ENCODE results near the gene RTN4RL2. TPM values are rescaled to one million over a fixed set of nuclear protein-coding genes. Genes with fewer than 3 reads are reported as not detected.

The RTN4RL2 gene
- total and polyA plus RNA-seq, 9 of the 15 experiments (the other 6 are each of a cell fraction or from before 2014, with no cell fraction given), result 0.06 to 1.9 (median 0.34) TPM; not detected in 4

DNA sequence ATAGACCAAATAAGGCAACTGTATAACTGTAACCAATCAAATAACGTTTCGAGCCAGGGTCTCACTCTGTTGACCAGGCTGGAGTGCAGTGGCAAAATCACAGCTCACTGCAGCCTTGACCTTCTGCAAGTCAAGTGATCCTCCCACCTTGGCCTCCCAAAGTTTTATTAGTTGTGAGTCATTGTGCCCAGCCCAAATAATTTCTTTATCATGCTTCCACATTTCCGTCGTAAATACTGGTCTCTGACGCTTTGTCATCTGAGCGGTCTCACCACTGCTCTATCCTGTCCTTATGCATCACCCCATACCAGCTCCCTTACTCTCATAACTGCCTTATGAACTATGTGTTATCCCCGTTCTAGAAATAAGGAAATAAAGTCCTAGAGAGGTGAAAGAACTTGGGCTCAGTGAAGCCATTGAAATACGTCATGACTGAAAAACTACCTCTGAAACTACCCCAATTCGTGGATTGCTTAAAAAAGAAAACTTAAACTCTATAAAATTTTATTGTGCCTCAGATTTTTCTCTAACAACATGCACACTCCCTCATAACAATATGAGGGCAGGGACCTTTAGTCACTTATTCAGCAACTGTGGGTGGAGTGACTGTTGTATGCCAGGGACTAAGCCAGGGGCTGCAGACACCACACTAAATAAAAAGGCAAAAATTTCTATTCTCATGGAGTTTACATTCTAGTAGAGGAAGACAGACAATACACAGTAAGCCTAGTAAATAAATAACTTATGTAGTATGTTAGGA, 15.8 kb upstream of the RTN4RL2 start:
- no peaks in the 10 kb centered on the region; a peak in 1 of 5 replicates for H3K27me3 ChIP-seq (ENCODE audit: control insufficient read depth in 2 of 2, insufficient read depth in 2 of 2, low read length in 2 of 2)
- no peaks in the 10 kb centered on the region for H3K9me3 ChIP-seq (replicated peaks; ENCODE audit: control insufficient read depth, insufficient read depth, low read depth, low read length)
- intact Hi-C loops (cut with micrococcal nuclease), result no loop called here
- no peaks in the 10 kb centered on the region for H4K20me1 ChIP-seq (replicated peaks; ENCODE audit: control insufficient read depth, insufficient read depth, low read length)
- H2AFZ ChIP-seq (ENCODE audit: low read depth, low read length), result no peak overlapping the region
- H3K4me3 ChIP-seq, result no peak overlapping the region
- no peaks in the 10 kb centered on the region for H3K36me3 ChIP-seq (ENCODE audit: control insufficient read depth, insufficient read depth, low read length)
- WGBS (ENCODE audit: insufficient coverage, low coverage, missing lambda C conversion rate), result 18% methylated on average over 9 of the region's 9 CpGs
- CTCF ChIA-PET (ENCODE audit: low intra/inter-chr PET ratio), result no interaction called here
- no peak overlapping the region for H3K27ac ChIP-seq (ENCODE audit: extremely low read depth, low read depth, low read length)
- POLR2A ChIA-PET, result interaction anchor here (2.2 kb wide), 1 partner anchor 14 kb away, joined by 8 read pairs; no protein-coding TSS in a partner anchor
- ATAC-seq (peak; percentile 58), DNase-seq (ENCODE audit: extremely low read depth in 1 of 4, low spot score in 3 of 4) (peak in 2 of 4 experiments; percentile 47 to 55), FAIRE-seq (peak; percentile 65)
- in situ Hi-C loops (cut with MboI), result no loop called here
- H3K4me1 ChIP-seq (replicated peaks in 1 of 2; ENCODE audit: control insufficient read depth in 2 of 2, insufficient read depth in 2 of 2, low read length in 2 of 2), result peaks cover 0 to 7% of the 10 kb centered on the region in 2 experiments; a peak in 3 of 5 replicates
- no peak overlapping the region for H3K4me2 ChIP-seq (ENCODE audit: insufficient read depth, low read length)
- no peaks in the 10 kb centered on the region for H3K79me2 ChIP-seq (ENCODE audit: control insufficient read depth, insufficient read depth, low read length)
- BruUV-seq (replicated peaks), result no TSS peak
- H3K9me1 ChIP-seq (ENCODE audit: control insufficient read depth, insufficient read depth, low read length), result no peaks in the 10 kb centered on the region
- H3K9ac ChIP-seq (ENCODE audit: insufficient read depth in 1 of 2, low read depth in 2 of 2, low read length in 2 of 2), result no peak overlapping the region
- peak; percentile 58; the same call in 1 of the 2 replicates for TF ChIP-seq TEAD4 (IDR thresholded peaks at IDR 0.05; ENCODE audit: low read length)
- TF ChIP-seq TEAD4 (CRISPR knock-in tag; IDR thresholded peaks at IDR 0.05; ENCODE audit: borderline replicate concordance), result no peak
- TF ChIP-seq JUND (IDR thresholded peaks at IDR 0.05; ENCODE audit: borderline replicate concordance, low read depth, low read length), result peak; percentile 62; the same call in 1 of the 2 replicates
- TF ChIP-seq JUND (tag; IDR thresholded peaks at IDR 0.05; ENCODE audit: borderline replicate concordance, low read depth, low read length), result 0 out of 3 replicates have a peak, but pooled peaks have one; percentile 50
- TF ChIP-seq TAL1 (IDR thresholded peaks at IDR 0.05), result peak; percentile 14; the same call in 1 of the 2 replicates
- TF ChIP-seq STAT5A (IDR thresholded peaks at IDR 0.05; ENCODE audit: borderline replicate concordance, low read length), result 0 out of 2 replicates have a peak, but pooled peaks have one; percentile 23
- TF ChIP-seq DACH1 (IDR thresholded peaks at IDR 0.05; ENCODE audit: partially characterized antibody), result peak; percentile 34
- TF ChIP-seq ARID1B (IDR thresholded peaks at IDR 0.05), result peak; percentile 61
- peak; percentile 29 for TF ChIP-seq ZNF121 (CRISPR knock-in tag; conservative IDR thresholded peaks at IDR 0.05)
- no peak for TF ChIP-seq CREB3L1 (IDR thresholded peaks at IDR 0.05; ENCODE audit: borderline replicate concordance, low read depth)
- TF ChIP-seq ZNF197 (CRISPR knock-in tag; IDR thresholded peaks at IDR 0.05; ENCODE audit: low read depth), result no peak
- TF ChIP-seq CBFA2T2 (conservative IDR thresholded peaks at IDR 0.05), result peak; percentile 50
- TF ChIP-seq RCOR1 (IDR thresholded peaks at IDR 0.05; ENCODE audit: borderline replicate concordance in 1 of 2, low read depth in 2 of 2, low read length in 2 of 2), result peak; percentile 14 to 80; a peak in 2 of 4 replicates
- no peak for TF ChIP-seq NFE2 (IDR thresholded peaks at IDR 0.05; ENCODE audit: low read depth)
- no peak for TF ChIP-seq MAFF (IDR thresholded peaks at IDR 0.05; ENCODE audit: low read length)
- TF ChIP-seq RBM25 (IDR thresholded peaks at IDR 0.05; ENCODE audit: low read depth, low read length, severe bottlenecking), result peak; percentile 33
- TF ChIP-seq MXD1 (CRISPR knock-in tag; IDR thresholded peaks at IDR 0.05; ENCODE audit: borderline replicate concordance, poor library complexity, severe bottlenecking), result no peak
- no peak for TF ChIP-seq TEAD1 (CRISPR knock-in tag; IDR thresholded peaks at IDR 0.05)
- no peak for TF ChIP-seq ZNF584 (CRISPR knock-in tag; IDR thresholded peaks at IDR 0.05; ENCODE audit: low read depth)
- no peak for TF ChIP-seq XRCC4 (IDR thresholded peaks at IDR 0.05; ENCODE audit: extremely low read depth, insufficient read depth, insufficient read length)
- peak; percentile 77 for TF ChIP-seq MEIS2 (IDR thresholded peaks at IDR 0.05; ENCODE audit: partially characterized antibody)
- 0 out of 2 replicates have a peak, but pooled peaks have one; percentile 27 for TF ChIP-seq DPF2 (IDR thresholded peaks at IDR 0.05)
